GM21381 (cell line): ENCODE data around the gene ST6GAL1.
"Not testable (repeated sequence)": the region's sequence is repeated elsewhere in the genome, so short reads cannot be mapped to it uniquely, and the experiment has no call there.

Experiments used
- ATAC-seq: cut with Tn5 transposase; IDR thresholded peaks from one replicate; pipeline ENCODE4 v1.9.1; 2021; ENCODE audit warnings: mild to moderate bottlenecking, moderate library complexity; ENCODE audit not compliant: unreplicated experiment

ST6GAL1 gene

GRCh38 chr3:186930143-186930640, at the start of gene ST6GAL1:
Gene ST6GAL1, plus strand, starts transcription at chr3:186930526. Its CDS starts 112,178 bp downstream, at chr3:187042704.
- peak; percentile 65 for ATAC-seq

GRCh38 chr3:186882150-186882524, 48.2 kb upstream of the ST6GAL1 start:
- no peak for ATAC-seq

- ATAC-seq: no peak
Measured at GRCh38 chr3:186882881-186883685, 47.2 kb upstream of the ST6GAL1 start.

GRCh38 chr3:186883686-186884058, 46.7 kb upstream of the ST6GAL1 start:
- ATAC-seq: no peak

GRCh38 chr3:186884868-186885267, 45.5 kb upstream of the ST6GAL1 start:
- not testable (repeated sequence) for ATAC-seq

GRCh38 chr3:186886202-186886981, 43.9 kb upstream of the ST6GAL1 start:
- ATAC-seq: no peak

- not testable (repeated sequence) for ATAC-seq
Measured at GRCh38 chr3:186887507-186887938, 42.8 kb upstream of the ST6GAL1 start.

GRCh38 chr3:186888569-186888968, 41.8 kb upstream of the ST6GAL1 start:
- ATAC-seq: no peak

- not testable (repeated sequence) for ATAC-seq
Measured at GRCh38 chr3:186889698-186890097, 40.6 kb upstream of the ST6GAL1 start.

- no peak for ATAC-seq
Measured at GRCh38 chr3:186890911-186891310, 39.4 kb upstream of the ST6GAL1 start.

- not testable (repeated sequence) for ATAC-seq
Measured at GRCh38 chr3:186893071-186893470, 37.3 kb upstream of the ST6GAL1 start.

- ATAC-seq: no peak
Measured at GRCh38 chr3:186895406-186895805, 34.9 kb upstream of the ST6GAL1 start.

GRCh38 chr3:186896006-186896405, 34.3 kb upstream of the ST6GAL1 start:
- ATAC-seq: no peak

GRCh38 chr3:186896875-186897274, 33.5 kb upstream of the ST6GAL1 start:
- ATAC-seq: no peak

- no peak for ATAC-seq
Measured at GRCh38 chr3:186901135-186901734, 29.1 kb upstream of the ST6GAL1 start.

GRCh38 chr3:186902154-186902553, 28.2 kb upstream of the ST6GAL1 start:
- ATAC-seq: no peak

GRCh38 chr3:186902713-186903112, 27.6 kb upstream of the ST6GAL1 start:
- ATAC-seq: no peak

- ATAC-seq: not testable (repeated sequence)
Measured at GRCh38 chr3:186903676-186904075, 26.6 kb upstream of the ST6GAL1 start.

- ATAC-seq: not testable (repeated sequence)
Measured at GRCh38 chr3:186907075-186907474, 23.3 kb upstream of the ST6GAL1 start.

GRCh38 chr3:186909078-186909853, 21.1 kb upstream of the ST6GAL1 start:
- no peak for ATAC-seq
